IPS DF 6.9 (cell line): ENCODE measurements around the gene NOX5.

Experiments used
- DNase-seq: peaks from one replicate; pipeline ENCODE4 v3.0.0-alpha.2; 2013; ENCODE audit warnings: low read depth, low spot score
- H3K27ac ChIP-seq: one replicate; pipeline ENCODE4 v1.5.1; 2013; ENCODE audit warnings: low read length, control low read depth
- H3K27me3 ChIP-seq: 2 replicates; pipeline ENCODE4 v1.6.1; 2013; ENCODE audit warnings: mild to moderate bottlenecking, low read length; ENCODE audit not compliant: control insufficient read depth, insufficient read depth
- H3K36me3 ChIP-seq: 2 replicates; pipeline ENCODE4 v1.6.1; 2013; ENCODE audit warnings: low read length; ENCODE audit not compliant: control insufficient read depth, insufficient read depth
- H3K4me1 ChIP-seq: 2 replicates; pipeline ENCODE4 v1.6.1; 2013; ENCODE audit warnings: low read length; ENCODE audit not compliant: control insufficient read depth, insufficient read depth
- H3K4me3 ChIP-seq: 2 replicates; pipeline ENCODE4 v1.5.1; 2013; ENCODE audit warnings: mild to moderate bottlenecking, low read length
- H3K9me3 ChIP-seq: 2 replicates; pipeline ENCODE4 v1.6.1; 2013; ENCODE audit warnings: low read length, inconsistent platforms; ENCODE audit not compliant: control insufficient read depth, insufficient read depth
- whole genome bisulfite sequencing: extraction: QIAGEN DNeasy Blood & Tissue Kit; methylation state at CpG from one replicate; pipeline ENCODE4 v1.1.7; 2013; ENCODE audit warnings: mixed read lengths, missing lambda C conversion rate; ENCODE audit not compliant: insufficient read length, insufficient coverage; 5-methylcytosine and 5-hydroxymethylcytosine counted together

The NOX5 gene

DNA sequence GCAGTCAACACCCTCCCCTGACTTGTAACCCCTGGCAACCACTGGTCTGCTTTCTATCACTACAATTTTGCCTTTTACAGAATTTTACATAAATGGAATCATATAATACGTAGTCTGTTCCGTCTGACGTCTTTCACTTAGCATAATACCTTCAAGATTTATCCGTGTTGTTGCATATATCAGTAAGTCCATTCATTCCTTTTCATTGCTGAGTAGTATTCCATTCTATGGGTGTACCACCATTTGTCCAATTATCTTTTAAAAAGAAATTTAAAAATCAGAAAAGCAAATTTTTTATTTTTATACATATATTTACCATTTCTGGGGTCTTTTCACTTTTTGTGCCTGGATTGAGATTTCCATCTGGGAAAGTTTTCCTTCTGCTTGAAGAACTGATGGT lies 35.5 kb downstream of the NOX5 start:
- Histone ChIP-seq H3K4me1 (0 out of 2 replicates have a peak, but pooled peaks cover 1% of the 10 kb centered on the region), H3K27ac (no peak overlapping the region), H3K9me3 (no peaks in the 10 kb centered on the region), H3K36me3 (no peaks in the 10 kb centered on the region), H3K27me3 (no peaks in the 10 kb centered on the region), H3K4me3 (no peak overlapping the region)
- no CpG with 5 or more reads among the region's 4 CpGs for WGBS
- DNase-seq = no peak

DNA sequence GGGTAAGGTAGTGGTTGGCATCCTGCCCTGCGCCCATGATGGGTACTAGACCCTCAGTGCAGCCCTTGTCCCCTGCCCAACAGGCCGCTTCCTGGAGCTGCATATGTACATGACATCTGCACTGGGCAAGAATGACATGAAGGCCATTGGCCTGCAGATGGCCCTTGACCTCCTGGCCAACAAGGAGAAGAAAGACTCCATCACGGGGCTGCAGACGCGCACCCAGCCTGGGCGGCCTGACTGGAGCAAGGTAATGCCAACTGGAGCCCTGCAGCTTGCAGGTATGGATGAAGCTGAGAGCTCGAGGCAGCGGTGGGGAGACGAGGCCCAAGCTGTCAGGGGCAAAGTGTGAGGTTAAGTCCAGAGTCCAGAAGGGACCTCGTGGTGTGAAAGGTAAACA lies 40.8 kb downstream of the NOX5 start:
- peaks cover 2% of the 10 kb centered on the region; the same call in 1 of the 2 replicates for H3K4me1 ChIP-seq
- no peaks in the 10 kb centered on the region for H3K9me3 ChIP-seq
- H3K4me3 ChIP-seq = no peak overlapping the region
- H3K27ac ChIP-seq = no peak overlapping the region
- no peaks in the 10 kb centered on the region for H3K36me3 ChIP-seq
- DNase-seq = no peak
- WGBS = no CpG with 5 or more reads among the region's 10 CpGs
- H3K27me3 ChIP-seq = no peaks in the 10 kb centered on the region

DNA sequence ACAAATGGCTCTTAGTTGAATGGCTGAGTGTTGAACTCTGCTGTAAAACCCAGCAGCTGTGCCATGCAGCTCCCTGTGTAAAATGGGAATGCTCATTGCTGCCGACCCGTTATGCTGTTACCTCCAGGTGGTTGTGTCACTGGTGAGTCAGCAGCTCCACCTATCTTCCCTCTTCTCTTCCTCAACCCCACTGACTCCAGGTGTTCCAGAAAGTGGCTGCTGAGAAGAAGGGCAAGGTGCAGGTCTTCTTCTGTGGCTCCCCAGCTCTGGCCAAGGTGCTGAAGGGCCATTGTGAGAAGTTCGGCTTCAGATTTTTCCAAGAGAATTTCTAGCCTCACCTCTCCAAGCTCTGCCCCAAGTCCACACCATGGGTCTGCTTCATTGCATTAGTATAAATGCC lies 41.9 kb downstream of the NOX5 start:
- Histone ChIP-seq H3K9me3 (no peaks in the 10 kb centered on the region), H3K4me1 (peaks cover 1% of the 10 kb centered on the region; the same call in 1 of the 2 replicates), H3K27me3 (no peaks in the 10 kb centered on the region), H3K27ac (no peak overlapping the region), H3K4me3 (no peak overlapping the region), H3K36me3 (no peaks in the 10 kb centered on the region)
- no peak for DNase-seq
- no CpG with 5 or more reads among the region's 3 CpGs for WGBS

DNA sequence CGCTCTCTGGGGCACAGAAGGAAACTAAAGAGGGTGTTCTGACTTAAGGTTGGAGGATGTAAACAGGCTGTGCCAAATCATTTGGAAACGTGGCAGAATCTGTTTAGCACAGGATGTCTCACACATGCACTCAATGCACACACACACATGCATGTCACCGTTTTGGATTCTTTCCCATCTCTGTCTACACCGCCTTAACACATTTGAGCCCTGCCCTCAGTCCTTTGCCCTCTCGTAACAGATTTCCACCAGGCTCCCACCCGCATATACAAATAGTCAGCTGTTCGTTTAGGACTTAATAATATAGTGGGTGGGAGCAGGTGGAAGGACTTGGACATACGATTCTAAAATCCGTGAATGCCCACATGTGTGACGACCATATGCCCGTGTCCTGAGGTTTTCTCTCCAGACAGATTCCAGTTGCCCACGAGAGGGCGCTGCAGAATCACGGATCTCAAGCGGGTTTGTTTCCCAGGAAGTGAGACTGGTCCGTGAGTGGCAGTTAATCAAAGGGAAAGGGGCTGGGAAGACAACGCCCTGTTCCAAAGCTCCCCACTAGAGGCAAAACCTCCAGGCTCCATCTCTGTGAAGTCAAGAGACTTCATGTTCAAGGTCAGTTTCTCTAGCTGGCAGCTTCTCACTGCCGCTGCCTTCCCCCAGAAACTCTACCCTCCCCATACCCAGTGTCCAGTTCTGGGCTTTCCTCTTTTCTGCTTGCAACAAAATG lies 44.5 kb downstream of the NOX5 start:
- Histone ChIP-seq H3K4me1 (peaks cover 1% of the 10 kb centered on the region; the same call in 1 of the 2 replicates), H3K27ac (no peak overlapping the region), H3K4me3 (no peak overlapping the region), H3K9me3 (no peaks in the 10 kb centered on the region), H3K36me3 (no peaks in the 10 kb centered on the region), H3K27me3 (no peaks in the 10 kb centered on the region)
- peak; percentile 91 for DNase-seq
- WGBS = no CpG with 5 or more reads among the region's 18 CpGs

DNA sequence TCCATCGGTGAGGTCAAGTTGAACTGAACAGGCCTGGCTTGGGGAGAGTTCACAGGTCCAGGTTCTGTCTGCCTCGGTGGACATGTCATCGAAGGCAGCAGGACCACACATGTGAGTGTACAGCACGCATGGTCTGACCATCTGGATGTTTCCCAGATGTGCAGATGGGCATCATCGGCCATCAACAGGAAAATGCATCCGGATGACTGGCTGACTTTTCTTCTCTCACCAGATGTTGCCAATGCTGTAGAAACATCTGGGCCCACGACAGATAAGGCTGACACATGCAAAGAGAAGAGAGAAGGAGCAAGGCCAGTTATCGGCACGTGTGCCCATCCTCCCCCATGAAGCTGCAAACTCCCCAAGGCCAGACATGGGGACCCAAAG lies 45.1 kb downstream of the NOX5 start:
- no peaks in the 10 kb centered on the region for H3K27me3 ChIP-seq
- no CpG with 5 or more reads among the region's 9 CpGs for WGBS
- H3K4me3 ChIP-seq = no peak overlapping the region
- peaks cover 1% of the 10 kb centered on the region; the same call in 1 of the 2 replicates for H3K4me1 ChIP-seq
- no peaks in the 10 kb centered on the region for H3K9me3 ChIP-seq
- no peaks in the 10 kb centered on the region for H3K36me3 ChIP-seq
- DNase-seq = no peak
- no peak overlapping the region for H3K27ac ChIP-seq

DNA sequence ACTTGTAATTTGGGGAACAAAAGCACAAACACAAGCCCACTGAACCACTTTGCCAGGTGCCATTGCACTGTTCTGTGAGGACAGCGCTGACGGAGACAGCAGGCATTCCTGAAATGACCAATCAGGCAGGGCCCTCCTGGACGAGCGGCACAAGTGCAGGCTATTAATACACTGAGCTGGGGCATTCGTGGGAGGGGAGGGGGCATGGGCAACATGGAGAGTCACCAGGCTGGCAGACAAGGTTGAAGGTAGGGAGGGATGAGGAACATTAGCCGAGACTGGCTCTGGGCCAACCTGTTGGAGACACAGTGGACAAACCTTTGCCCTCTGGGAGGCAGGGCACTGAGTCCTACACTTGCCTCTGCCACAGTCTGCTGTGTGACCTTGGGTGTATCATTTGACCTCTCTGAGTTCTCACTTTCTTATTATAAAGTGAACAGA lies 45.6 kb downstream of the NOX5 start:
- no peak for DNase-seq
- WGBS = no CpG with 5 or more reads among the region's 6 CpGs
- H3K27me3 ChIP-seq = no peaks in the 10 kb centered on the region

DNA sequence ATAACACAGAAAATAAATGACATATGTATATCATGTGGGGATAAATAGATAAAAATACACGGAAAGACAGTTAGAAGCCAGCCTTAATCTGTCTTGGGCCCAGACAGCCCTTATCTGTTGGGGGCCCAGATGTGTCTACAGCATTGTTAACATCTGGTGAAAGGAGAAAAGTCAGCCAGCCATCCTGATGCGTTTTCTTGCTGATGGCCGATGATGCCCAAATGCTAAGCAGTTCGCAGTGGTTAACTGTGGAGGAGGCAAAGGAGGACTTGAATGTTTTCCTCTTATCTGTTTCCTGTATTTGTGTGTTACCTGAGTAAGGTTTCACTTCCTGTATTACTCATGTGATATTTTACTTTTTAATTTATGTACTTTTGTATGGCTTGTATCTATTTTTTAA lies 46.2 kb downstream of the NOX5 start:
- Histone ChIP-seq H3K9me3 (no peaks in the 10 kb centered on the region), H3K27ac (no peak overlapping the region), H3K36me3 (no peaks in the 10 kb centered on the region), H3K4me1 (peaks cover 1% of the 10 kb centered on the region; the same call in 1 of the 2 replicates), H3K27me3 (no peaks in the 10 kb centered on the region), H3K4me3 (no peak overlapping the region)
- no CpG with 5 or more reads among the region's 4 CpGs for WGBS
- no peak for DNase-seq

More for the DNA sequence above, 45.6 kb downstream of the NOX5 start:
- no peak overlapping the region for H3K27ac ChIP-seq
- H3K9me3 ChIP-seq = no peaks in the 10 kb centered on the region
- H3K4me1 ChIP-seq = peaks cover 1% of the 10 kb centered on the region; the same call in 1 of the 2 replicates
- no peak overlapping the region for H3K4me3 ChIP-seq
- H3K36me3 ChIP-seq = no peaks in the 10 kb centered on the region

DNA sequence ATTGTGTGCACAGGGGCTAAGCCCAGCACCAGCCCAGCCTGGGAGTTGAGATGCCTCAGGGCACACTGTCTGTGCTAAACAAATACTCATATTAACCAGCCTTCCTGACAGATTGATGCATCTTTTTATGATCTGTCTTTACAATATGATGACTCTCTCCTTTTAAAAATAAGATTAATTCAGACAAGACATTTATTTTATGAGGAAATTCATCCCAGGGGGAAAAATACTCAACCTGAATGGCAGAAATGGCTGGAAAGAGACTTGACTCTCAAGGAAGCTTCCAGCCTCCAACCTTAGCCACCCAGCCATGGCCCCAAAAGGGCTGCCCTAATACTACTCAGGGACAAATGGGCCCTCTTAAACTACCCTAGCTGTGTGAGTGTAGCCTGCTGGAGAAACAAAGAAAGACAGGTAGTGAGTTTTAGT lies 46.9 kb downstream of the NOX5 start:
- Histone ChIP-seq H3K4me1 (peaks cover 1% of the 10 kb centered on the region; the same call in 1 of the 2 replicates), H3K27me3 (no peaks in the 10 kb centered on the region), H3K36me3 (no peaks in the 10 kb centered on the region), H3K4me3 (no peak overlapping the region), H3K27ac (no peak overlapping the region), H3K9me3 (no peaks in the 10 kb centered on the region)
- DNase-seq = no peak

DNA sequence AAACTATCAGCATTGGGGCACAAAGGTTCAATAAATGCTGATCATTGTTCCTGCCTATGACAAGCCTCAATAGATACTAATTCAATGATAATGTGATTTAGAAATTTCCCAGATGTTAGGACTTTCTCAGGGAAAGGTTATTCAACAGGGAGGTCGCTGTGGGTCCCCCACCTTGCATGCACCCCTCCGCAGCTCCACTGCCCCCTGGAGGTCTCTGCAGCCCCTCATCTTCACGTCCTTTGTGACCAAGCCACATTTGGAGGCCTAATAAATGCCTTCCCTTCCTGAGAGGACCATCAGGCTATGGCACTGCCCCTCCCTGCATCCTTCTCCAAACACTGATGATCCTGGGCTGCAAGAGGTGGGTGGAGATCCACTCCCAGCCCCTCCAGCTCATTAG lies 50.2 kb downstream of the NOX5 start:
- H3K4me1 ChIP-seq = no peaks in the 10 kb centered on the region
- no peaks in the 10 kb centered on the region for H3K27me3 ChIP-seq
- H3K9me3 ChIP-seq = no peaks in the 10 kb centered on the region
- no peaks in the 10 kb centered on the region for H3K36me3 ChIP-seq
- no peak overlapping the region for H3K27ac ChIP-seq
- H3K4me3 ChIP-seq = no peak overlapping the region
- DNase-seq = no peak
- WGBS = no CpG with 5 or more reads among the region's 3 CpGs

DNA sequence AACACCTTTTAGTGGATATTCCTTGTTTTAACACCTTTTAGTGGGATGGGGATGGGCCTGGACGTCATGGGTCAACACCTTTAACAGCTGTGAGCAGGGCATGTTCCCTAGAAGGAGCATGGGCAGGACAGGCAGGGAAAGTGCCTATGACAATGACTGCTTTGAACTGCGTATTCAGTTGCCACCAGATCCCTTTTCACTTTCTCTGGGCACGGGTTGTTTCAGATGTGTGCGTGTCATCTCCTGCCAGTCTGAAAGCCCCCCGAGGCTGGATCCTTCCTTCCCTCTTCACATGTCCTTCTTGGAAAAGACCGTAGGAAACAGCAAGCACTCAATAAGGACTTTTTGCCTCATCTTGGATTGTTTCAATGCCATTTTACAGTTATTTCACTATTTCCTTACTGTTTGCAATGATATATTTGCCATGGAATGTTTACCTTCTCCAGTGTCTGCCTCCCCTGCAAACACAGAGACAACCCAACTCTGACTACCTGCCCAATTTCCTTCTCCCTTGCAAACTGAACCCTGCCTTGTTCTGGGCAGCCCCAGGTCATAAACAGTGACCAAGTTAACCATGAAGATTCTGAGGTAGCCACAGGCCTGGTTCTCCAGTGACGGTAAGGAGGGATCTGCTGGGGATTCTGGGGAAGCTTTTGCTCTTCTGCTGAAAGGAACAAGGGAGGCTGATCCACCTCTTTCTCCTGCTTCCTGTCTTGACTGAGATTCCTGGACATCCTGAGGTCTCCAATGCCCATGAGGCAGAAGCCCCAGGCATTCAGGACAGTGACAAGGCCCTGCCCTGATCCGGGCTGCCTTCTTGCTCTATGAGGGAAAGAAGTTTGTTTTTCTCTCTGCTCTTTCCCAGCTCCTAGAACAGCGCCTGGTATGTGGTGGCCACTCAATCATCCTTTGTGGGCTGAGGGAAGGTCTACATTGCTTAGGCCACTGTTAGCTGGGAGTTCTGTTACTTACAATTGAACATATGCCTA lies 51.8 kb downstream of the NOX5 start:
- no peaks in the 10 kb centered on the region for H3K36me3 ChIP-seq
- no peaks in the 10 kb centered on the region for H3K9me3 ChIP-seq
- H3K4me1 ChIP-seq = no peaks in the 10 kb centered on the region
- no peak overlapping the region for H3K27ac ChIP-seq
- WGBS = no CpG with 5 or more reads among the region's 9 CpGs
- H3K27me3 ChIP-seq = no peaks in the 10 kb centered on the region
- H3K4me3 ChIP-seq = no peak overlapping the region
- DNase-seq = no peak
